C4-2B (cell line): Measurements from ENCODE around the gene SMPD3.
A peak's percentile ranks its signal among the peaks of the same experiment; 100 is the strongest.

ENCODE experiments used
- H3K27ac ChIP-seq: fragments of 450-650 bp; 2 replicates; pipeline ENCODE4 v1.5.1; 2017
- ZFX ChIP-seq: fragments of 450-650 bp; IDR thresholded peaks from 2 replicates; pipeline ENCODE4 v1.6.1; 2017
- TF ChIP-seq, protein P1 (sequence below): fragments of 450-650 bp; conservative IDR thresholded peaks from 2 replicates; pipeline ENCODE4 v1.5.1; 2017; ENCODE audit warnings: mild to moderate bottlenecking

Gene SMPD3

DNA sequence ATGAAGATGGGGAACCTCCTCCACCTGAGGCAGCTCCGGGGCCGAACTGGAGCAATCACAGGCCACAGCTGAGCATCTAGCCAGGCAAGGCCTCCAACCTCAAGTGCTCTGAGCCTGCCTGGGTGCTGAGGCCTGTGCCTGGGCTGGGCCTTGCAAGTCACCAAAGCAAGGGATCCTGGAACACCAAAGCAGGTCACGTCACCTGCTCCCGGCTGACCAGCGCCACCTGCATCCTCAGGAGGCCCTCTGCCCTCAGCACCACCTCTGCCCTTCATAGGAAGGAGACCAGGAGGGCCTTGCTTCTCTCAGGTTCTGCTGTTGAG, 68.0 kb downstream of the SMPD3 start:
- TF ChIP-seq, protein P1, sequence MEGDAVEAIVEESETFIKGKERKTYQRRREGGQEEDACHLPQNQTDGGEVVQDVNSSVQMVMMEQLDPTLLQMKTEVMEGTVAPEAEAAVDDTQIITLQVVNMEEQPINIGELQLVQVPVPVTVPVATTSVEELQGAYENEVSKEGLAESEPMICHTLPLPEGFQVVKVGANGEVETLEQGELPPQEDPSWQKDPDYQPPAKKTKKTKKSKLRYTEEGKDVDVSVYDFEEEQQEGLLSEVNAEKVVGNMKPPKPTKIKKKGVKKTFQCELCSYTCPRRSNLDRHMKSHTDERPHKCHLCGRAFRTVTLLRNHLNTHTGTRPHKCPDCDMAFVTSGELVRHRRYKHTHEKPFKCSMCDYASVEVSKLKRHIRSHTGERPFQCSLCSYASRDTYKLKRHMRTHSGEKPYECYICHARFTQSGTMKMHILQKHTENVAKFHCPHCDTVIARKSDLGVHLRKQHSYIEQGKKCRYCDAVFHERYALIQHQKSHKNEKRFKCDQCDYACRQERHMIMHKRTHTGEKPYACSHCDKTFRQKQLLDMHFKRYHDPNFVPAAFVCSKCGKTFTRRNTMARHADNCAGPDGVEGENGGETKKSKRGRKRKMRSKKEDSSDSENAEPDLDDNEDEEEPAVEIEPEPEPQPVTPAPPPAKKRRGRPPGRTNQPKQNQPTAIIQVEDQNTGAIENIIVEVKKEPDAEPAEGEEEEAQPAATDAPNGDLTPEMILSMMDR = no peak
- TF ChIP-seq ZFX = no peak
- H3K27ac ChIP-seq = no peak overlapping the region

DNA sequence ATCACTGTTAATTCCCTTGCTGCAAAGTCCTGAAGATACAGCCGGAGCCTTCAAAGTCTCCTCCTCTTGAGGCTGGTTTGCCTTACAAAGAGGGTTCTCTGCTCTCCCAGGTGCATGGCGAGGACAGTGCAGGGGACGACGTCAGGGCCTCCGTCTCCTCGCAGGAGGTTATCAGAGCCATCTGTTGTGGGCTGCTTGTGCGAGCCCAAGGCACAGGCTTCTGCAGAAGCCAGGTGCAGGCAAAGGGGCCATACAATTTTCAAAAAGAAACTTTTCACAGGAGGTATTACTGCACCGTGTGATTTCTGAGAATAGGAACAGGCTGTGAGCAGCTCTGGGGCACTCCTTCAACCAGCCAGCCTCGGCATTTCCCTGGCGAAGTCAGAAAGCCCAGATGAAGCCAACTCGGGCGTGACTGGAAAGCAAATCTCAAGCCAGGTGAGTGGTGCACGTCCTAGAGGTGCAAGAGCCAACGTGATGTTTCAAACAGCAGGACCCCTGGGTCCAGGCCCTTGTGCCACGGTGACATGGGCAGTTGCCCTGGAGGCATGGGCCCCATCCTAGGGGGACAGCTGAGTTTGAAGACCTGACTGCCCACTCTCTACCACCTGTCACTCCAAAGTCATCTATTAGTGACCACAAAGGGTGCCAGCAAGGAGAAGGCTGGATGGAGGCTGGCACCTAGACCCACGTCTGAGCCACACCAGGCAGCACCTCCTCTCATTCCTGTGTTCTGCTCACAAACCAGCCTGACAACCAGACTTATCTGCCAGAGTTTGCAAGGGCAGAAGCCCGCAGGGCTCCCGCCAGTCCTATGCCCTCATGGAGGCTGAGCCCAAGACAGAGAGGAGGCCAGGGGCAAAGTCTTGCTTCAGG, 68.6 kb downstream of the SMPD3 start:
- H3K27ac ChIP-seq = no peak overlapping the region
- no peak for TF ChIP-seq ZFX
- TF ChIP-seq, protein P1 = no peak

DNA sequence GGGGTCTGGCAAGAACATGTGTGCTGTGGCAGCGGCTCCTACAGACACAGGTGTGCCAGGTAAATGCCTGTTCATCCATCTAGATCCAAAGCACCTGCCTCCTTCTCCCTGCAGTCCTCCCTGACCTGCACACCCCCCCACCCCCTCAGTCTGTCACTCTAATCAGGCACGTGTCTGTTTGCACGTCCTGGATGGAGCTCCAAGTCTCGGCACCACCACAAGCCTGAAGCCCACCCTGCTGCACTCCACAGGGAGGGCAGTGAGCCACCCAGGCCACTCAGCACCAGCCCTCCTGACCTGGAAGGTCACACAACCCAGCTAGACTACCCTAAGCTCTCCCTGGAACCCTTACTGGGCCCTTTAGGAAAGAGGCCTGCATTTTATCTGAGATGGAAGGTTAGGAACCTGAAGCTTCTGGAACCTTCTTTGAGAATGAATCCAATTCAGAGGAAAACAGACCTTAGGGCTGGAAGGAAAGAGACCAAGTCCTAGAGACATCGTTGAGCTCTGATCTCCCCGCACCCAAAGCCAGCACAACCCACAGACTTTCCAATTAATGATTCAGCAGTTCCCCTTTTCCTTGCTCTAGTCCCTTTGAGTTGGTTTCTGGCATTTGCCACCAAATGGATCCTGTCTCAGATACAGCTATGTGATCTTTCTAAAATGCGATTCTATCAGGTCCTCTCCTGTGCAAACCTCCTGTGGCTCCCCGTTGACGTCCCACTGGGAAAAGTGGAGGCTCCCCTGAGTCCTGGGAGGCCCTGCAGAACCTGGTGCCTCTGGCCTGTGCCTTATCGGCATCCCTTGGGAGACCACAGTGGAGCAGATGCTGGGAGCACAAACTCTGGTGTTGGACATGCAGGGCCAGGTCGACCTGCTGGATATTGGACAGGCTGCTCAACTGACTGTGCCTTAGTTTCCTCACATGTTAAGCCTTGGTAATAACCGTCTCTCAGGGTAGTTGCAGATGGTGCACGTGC, 69.6 kb downstream of the SMPD3 start:
- no peak for TF ChIP-seq ZFX
- TF ChIP-seq, protein P1 = no peak
- H3K27ac ChIP-seq = peak overlapping the region; percentile 42

DNA sequence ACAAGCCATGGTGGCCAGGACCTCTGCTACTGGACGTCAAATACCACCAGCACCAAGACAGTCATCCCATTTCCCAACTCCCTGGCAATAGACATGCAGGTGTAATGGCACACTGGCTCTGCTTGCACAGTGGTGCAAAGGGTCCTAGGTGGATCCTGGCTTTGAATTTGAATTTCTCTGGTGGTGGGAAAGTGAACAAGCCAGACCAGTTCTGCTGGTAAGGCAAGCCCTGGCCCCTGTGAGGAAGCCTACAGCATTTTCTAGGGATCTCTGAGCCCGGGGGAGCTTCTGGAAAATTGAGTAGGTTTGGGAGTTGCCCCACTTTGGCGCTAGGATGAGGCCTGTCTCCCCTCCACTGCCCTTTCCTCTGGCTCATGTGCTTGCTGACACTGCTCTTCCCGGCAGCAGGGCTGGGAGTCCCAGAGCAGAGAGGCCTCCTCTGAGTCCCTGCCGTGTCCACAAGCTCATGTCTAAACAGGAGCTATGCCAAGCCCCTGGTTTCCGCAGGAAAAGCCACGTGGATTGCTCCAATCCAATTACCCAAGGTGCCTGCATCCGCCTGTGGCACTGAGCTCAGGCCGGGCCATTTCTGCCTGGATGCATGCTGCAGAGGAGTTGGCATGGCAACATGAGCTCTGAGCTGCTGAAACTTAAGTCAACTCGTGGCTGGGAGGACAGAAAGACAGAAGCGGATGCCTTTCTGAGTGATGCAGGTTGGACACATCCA, 70.5 kb downstream of the SMPD3 start:
- peak overlapping the region; percentile 42 for H3K27ac ChIP-seq

DNA sequence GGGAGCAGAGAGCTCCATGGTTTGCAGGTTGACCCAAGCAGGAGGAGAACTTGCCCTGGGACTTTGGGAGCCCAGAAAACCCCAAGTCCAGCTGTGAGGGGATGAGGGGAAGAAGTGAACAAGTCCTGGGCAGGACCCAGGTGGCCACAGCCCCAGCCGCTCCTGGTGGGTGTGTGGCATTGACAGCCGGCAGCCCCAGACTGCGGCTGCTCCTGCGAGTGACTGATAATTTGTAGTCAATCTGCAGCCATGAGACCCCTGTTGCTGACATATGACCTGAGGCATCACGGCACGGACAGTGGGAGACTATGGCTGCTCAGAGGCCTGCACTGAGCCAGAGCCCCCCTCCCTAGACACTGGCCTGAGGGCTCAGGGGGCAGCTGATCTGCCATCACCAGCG, 71.1 kb downstream of the SMPD3 start:
- TF ChIP-seq ZFX = no peak
- TF ChIP-seq, protein P1 = no peak
- H3K27ac ChIP-seq = peak overlapping the region; percentile 42

More for the DNA sequence above, 70.5 kb downstream of the SMPD3 start:
- TF ChIP-seq ZFX = 0 out of 2 replicates have a peak, but pooled peaks have one; percentile 9
- TF ChIP-seq, protein P1 = no peak

DNA sequence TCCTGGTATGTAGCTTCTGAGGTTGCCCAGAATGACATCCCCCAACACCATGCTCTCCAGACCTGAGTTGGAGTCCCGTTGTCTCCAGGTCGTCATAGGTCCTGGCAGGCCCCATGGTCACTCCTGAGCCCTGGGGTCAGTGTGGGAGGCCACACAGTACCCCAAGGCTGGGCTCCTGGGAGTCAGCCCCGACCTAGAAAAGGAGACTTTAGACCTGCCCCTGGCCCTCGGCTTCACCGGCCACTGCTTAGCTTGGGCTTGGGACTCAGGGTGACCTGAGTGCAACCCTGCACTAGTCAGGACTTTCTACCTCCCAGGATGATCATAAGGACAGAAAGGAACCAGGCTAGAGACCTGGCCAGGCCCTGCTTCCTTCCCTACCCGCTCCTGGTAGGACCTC, 71.7 kb downstream of the SMPD3 start:
- no peak for TF ChIP-seq ZFX
- no peak overlapping the region for H3K27ac ChIP-seq

DNA sequence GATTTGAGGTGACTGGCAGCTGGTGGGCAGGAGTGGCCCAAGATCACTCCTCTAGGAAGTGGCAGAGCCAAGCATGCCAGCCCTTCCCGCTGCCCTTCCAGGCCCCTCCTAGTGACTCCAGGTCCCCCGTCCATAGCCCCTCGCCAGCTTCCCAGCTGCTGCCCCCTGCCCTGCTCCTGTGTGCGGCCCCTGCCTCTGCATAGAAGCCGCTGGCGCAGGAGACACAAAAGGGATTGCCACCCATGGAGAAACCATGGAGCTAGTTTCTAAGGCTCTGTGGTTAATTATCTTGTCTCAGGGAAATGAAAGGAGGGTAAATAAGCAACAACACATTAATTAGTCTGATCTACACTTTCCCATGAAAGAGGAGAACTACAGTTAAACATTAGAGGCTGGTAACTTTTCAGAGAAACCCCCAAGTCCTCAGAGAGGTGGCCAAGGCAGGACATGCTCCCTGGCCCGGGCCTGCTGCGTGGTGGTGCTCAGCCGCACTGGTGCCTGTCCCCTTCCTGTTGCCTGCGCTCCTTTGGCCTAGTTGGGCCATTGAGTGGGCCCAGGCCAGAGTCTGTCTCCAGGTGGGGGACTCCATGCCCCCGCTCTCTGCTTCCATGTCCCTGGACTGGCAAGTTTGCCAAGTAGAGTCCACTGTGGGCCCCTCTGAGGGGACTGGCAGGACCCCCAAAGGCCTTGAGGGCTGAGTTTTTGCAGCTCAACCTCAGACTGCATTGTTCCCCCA, 72.3 kb downstream of the SMPD3 start:
- TF ChIP-seq, protein P1 = no peak
- TF ChIP-seq ZFX = no peak
- no peak overlapping the region for H3K27ac ChIP-seq
